Endometrium (tissue), 2 donors: Measurements from ENCODE around the gene RAB30.
A peak's percentile ranks its signal among the peaks of the same experiment; 100 is the strongest.

ENCODE experiments used
- FAIRE-seq: peaks from 2 replicates; lab custom pipeline; 2012; peaks lifted over from hg19 to GRCh38; lab: Jason Lieb, UNC
- donor health status: control.
- donor health status: control.

The RAB30 gene, protein sequence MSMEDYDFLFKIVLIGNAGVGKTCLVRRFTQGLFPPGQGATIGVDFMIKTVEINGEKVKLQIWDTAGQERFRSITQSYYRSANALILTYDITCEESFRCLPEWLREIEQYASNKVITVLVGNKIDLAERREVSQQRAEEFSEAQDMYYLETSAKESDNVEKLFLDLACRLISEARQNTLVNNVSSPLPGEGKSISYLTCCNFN

DNA sequence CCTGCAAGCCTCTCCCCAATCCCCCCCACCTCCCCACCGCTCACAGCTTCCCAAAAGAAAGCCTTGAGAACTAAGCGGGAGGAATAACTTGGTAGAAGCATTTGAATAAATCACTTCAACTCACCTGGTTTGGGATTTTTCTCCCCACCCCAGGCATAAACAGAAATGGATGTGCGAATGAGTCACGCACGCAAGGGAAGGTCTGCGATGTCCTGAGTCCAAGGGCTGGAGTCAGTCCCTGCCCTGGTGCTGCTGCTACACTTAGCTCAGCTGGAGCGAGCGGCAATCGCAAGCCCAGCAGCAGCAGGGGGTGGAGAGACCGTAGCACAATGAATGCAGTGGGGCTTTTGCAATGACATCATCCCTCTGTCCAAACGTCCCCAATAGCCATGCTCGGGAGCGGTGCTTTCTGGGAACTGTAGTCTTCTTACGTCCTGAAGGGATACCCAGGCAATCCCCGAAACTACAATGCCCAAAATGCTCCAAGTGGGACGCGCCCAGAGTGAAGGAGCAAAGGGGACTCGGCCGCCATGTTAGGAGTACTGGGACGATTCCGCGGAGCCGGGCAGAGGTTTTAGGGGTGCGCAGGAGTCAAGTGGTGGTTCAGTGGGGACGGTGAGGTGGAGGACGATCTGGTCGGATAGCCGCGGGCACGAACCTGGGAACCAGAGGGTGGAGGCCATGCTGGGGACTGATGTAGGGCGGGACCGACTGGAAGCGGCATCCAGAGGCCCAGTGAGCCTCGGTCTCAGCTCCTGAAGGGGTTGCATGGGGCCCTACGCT, at the start of gene RAB30:
Gene RAB30 (minus strand): TSS at position 331 of the 783 bp plus-strand sequence. CDS start 74,581 bp downstream, outside the sequence.
- FAIRE-seq, result peak; percentile 97

GRCh38 chr11:83120327-83120726, 48.6 kb upstream of the RAB30 start:
- FAIRE-seq, result no peak

DNA sequence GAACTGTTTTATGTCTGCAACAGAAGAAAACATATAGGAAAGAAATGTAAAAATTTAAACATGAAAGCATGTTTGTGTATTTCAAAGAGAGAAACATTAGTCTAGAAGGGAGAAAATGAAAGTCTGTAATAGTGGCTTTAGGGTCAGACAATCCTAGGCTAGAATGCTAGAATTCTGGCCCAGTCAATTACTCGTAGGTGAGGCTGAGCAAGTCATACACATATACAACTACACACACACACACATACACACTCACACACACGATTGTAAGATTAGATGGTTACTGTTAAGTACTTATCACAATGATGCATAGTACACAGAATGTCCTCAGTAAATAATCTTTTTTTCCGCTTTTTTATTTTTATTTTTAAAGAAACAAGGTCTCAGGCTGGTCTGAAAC, 47.5 kb upstream of the RAB30 start:
- no peak for FAIRE-seq

DNA sequence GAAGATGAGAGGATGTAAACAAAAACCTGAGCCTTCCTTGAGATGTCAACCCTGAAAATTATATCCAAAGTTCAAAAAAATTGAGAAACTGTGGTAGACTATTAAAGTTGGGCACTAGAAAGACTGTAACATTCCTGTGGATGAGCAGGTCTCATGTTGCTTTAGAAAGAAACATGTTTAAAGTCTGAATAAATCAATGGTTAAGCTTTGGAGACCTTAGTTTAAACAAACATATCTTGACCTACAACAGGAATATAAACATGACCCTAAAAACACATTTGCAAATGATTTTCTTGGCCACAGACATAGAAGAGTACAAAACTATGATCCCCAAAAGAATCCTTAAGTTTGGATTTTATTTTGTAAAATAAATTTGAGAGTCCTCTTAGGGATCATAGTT, 47.1 kb upstream of the RAB30 start:
- FAIRE-seq, result no peak

GRCh38 chr11:83116015-83116641, 44.4 kb upstream of the RAB30 start:
- FAIRE-seq, result no peak

GRCh38 chr11:83115551-83115950, 43.9 kb upstream of the RAB30 start:
- no peak for FAIRE-seq

GRCh38 chr11:83115026-83115425, 43.3 kb upstream of the RAB30 start:
- no peak for FAIRE-seq

GRCh38 chr11:83112886-83113285, 41.2 kb upstream of the RAB30 start:
- FAIRE-seq, result no peak

- no peak for FAIRE-seq
Measured at GRCh38 chr11:83105168-83105567, 33.5 kb upstream of the RAB30 start.

DNA sequence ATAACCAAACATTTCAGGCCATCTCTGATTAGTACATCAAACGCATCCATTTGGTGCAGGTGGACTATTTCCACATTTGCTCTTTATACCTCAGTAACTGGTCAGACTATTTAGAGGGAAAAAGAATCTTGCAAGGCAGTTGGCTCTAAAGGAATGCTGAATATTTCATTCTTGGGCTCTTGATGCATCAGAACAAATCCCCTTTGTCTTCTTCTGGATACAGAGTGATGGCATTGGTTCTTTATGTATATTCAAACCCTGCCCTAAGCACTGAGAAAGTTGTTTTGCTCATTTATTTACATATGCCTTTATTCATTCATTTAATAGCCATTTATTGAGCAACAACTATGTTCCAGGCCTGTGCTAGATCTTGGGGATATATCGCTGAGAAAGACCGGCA, 31.1 kb upstream of the RAB30 start:
- no peak for FAIRE-seq

- no peak for FAIRE-seq
Measured at GRCh38 chr11:83097429-83098075, 25.9 kb upstream of the RAB30 start.

- FAIRE-seq, result no peak
Measured at GRCh38 chr11:83093634-83094033, 21.9 kb upstream of the RAB30 start.

GRCh38 chr11:83092488-83093384, 21.0 kb upstream of the RAB30 start:
- FAIRE-seq, result no peak

DNA sequence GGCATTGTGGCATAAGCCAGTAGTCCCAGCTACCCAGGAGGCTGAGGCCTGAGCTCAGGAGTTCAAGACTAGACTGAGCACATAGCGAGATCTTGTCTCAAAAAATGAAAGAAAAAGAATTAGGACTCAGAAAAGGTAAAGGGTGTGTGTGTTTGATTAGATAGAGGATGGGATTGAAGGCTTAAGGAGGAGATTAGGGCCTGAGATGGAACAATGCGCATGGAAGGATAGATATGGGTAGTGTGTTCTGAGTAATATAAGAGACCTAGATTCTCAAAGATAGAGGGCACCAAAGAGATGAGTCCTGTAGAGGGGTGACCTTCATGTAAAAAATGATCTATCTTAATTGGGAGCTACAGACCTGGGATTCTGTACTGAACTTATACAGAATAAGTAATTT, 17.3 kb upstream of the RAB30 start:
- FAIRE-seq, result no peak

DNA sequence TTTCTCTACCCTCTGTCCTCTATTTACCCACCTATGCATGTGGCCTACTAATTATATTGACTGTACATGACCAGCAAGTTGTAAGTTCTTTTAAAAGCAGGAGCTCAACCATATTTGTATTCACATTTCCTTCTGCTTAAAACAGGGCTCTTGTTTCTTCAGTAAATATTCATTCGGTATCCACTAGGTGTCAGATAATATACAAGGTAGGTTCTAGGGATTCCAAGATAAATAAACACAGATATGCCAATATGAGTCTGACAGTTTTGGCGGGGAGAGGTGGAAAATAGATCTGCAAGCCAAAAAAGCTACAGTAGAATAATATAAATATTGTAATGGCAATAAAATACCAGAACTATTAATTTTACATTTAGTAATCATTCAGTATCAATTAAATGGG, 15.3 kb upstream of the RAB30 start:
- no peak for FAIRE-seq

DNA sequence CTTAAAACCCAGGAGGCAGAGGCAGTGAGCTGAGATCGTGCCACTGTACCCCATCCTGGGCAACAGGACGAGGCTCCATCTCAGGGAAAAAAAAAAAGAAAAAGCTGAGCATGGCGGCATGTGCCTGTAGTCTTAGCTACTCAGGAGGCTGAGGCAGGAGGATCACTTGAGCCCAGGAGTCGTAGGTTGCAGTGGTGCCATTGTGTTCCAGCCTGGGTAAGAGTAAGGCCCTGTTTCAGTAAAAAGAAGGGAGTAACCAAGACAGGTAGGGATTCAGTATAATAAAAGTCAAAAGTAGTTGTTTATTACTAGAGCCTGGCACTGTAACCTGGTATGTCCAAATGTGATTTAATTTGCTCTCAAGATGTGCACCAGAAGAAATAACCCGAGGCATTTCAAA, 8.1 kb upstream of the RAB30 start:
- FAIRE-seq, result no peak

DNA sequence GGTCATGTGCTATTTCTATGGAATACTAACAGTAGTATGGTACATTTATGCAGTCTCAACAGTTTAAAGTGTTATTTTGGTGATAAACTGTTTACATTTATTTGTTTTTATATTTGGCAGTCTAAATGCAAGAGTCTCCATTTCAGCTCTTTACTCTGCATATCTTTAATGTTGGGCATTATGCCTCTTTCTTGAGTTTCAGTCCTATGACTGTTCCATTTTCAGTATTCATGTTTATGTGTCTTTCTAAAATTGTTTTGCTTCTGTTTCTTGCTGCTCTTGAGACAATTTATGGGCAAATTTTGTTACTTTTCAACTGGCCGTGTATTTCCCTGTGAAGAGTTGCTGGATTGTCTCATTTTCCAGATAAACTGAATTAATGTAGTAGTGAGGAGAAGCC, 6.6 kb upstream of the RAB30 start:
- no peak for FAIRE-seq

DNA sequence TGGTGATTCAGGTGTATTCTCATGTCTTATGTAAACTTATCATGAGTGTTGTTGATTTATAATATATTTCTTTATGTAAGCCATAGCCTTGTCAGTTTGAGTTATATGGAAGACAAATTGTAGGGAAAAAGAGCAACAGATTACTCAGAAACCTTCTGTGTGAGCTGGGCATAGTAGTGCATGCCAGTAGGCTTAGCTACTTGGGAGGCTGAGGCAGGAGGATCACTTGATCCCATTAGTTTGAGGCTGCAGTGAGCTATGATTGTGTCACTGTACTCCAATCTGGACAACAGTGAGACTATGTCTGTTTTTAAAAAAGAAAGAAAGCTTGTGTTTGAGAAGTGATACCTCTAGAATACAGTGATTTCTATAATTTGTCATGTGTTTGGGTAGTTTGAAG, 2.2 kb upstream of the RAB30 start:
- no peak for FAIRE-seq

GRCh38 chr11:83073258-83073657, 1.6 kb upstream of the RAB30 start:
- no peak for FAIRE-seq

DNA sequence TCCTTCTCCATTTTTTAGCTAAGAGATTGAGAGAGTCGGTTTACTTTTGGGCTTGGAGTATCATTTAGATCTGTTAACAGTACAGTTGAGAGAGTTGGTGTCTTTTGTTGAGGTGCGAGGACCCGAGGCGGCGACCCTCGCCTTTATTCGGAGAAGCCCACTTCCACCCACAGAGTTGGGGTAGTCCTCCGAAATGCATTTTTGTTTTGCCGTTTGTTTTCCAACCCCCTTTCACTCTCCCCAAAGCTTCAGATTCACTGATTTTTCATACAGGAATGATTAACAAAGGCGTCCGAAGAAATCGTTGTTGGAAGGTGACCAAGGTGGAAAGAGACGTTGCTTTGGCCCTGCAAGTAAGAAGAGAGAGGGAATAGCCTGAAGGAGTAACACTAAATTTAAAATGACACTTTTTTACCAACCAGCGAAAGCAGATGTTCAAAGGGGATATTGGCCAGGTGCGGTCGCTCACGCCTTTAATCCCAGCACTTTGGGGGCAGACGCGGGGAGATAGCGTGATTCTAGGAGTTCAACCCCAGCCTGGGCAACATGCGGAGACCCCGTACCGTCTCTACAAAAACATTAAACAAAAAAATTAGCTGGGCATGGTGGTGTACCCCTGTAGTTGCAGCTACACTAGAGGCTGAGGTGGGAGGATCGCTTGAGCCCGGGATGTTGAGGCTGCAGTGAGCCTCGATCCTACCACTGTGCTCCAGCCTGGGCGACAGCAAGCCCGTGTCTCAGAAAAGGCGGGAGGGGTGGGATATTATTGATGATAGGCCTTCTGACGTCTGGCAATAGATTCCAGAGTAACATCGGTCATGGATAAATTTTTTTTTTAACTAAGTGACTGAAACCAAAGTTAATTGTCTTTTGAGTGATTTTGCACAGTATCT, 899 bp upstream of the RAB30 start:
- FAIRE-seq, result no peak
